ENCODE data around the gene CABLES1.

The CABLES1 gene

GRCh38 chr18:23171581-23172156 lies 36.4 kb downstream of the CABLES1 start:
- DNase-seq: no peak

GRCh38 chr18:23172591-23173380 lies 37.5 kb downstream of the CABLES1 start:
- no peak for DNase-seq

GRCh38 chr18:23173912-23174311 lies 38.6 kb downstream of the CABLES1 start:
- no peak for DNase-seq

GRCh38 chr18:23176701-23177432 lies 41.6 kb downstream of the CABLES1 start:
- DNase-seq: no peak

GRCh38 chr18:23177433-23178072 lies 42.3 kb downstream of the CABLES1 start:
- no peak for DNase-seq

- DNase-seq: no peak
Measured at GRCh38 chr18:23178201-23178600, 42.9 kb downstream of the CABLES1 start.

- no peak for DNase-seq
Measured at GRCh38 chr18:23178661-23179081, 43.4 kb downstream of the CABLES1 start.

- no peak for DNase-seq
Measured at GRCh38 chr18:23179416-23179815, 44.1 kb downstream of the CABLES1 start.

- no peak for DNase-seq
Measured at GRCh38 chr18:23181547-23181946, 46.3 kb downstream of the CABLES1 start.

GRCh38 chr18:23182606-23183005 lies 47.3 kb downstream of the CABLES1 start:
- no peak for DNase-seq

GRCh38 chr18:23183411-23184150 lies 48.3 kb downstream of the CABLES1 start:
- no peak for DNase-seq

GRCh38 chr18:23186781-23187180 lies 51.5 kb downstream of the CABLES1 start:
- no peak for DNase-seq

- DNase-seq: no peak
Measured at GRCh38 chr18:23188068-23188760, 52.9 kb downstream of the CABLES1 start.

GRCh38 chr18:23189099-23189498 lies 53.8 kb downstream of the CABLES1 start:
- no peak for DNase-seq

- DNase-seq: no peak
Measured at GRCh38 chr18:23189768-23190661, 54.7 kb downstream of the CABLES1 start.

- DNase-seq: no peak
Measured at GRCh38 chr18:23191232-23191631, 55.9 kb downstream of the CABLES1 start.

- no peak for DNase-seq
Measured at GRCh38 chr18:23193742-23194141, 58.5 kb downstream of the CABLES1 start.

- no peak for DNase-seq
Measured at GRCh38 chr18:23194155-23194996, 59.1 kb downstream of the CABLES1 start.

- no peak for DNase-seq
Measured at GRCh38 chr18:23194997-23195957, 60.0 kb downstream of the CABLES1 start.

Measured in CD4-positive, alpha-beta T cell treated with Interleukin-4 for 1 hour (primary cell).